Measurements from ENCODE around the gene TRIM41.

Gene TRIM41

GRCh38 chr5:181173420-181174342 is 49.4 kb upstream of the TRIM41 start (continued):
- TF ChIP-seq BCL11A (tag by site-specific recombination; IDR thresholded peaks at IDR 0.05; ENCODE audit: low read depth), result peak; percentile 87
- peak; percentile 93 for TF ChIP-seq ZNF362 (tag by site-specific recombination; IDR thresholded peaks at IDR 0.05)
- no peak for TF ChIP-seq SETDB1 (IDR thresholded peaks at IDR 0.05; ENCODE audit: insufficient read length, low read length)
- peak; percentile 84; the same call in 1 of the 2 replicates for TF ChIP-seq PATZ1 (tag by site-specific recombination; IDR thresholded peaks at IDR 0.05)
- peak; percentile 32; the same call in 1 of the 2 replicates for TF ChIP-seq ZNF664 (tag by site-specific recombination; IDR thresholded peaks at IDR 0.05)
- TF ChIP-seq GLI2 (tag by site-specific recombination; IDR thresholded peaks at IDR 0.05; ENCODE audit: borderline replicate concordance, low read depth), result no peak
- TF ChIP-seq ZBTB1 (tag by site-specific recombination; IDR thresholded peaks at IDR 0.05), result peak; percentile 44; the same call in 1 of the 2 replicates
- no peak for TF ChIP-seq ZNF155 (tag by site-specific recombination; IDR thresholded peaks at IDR 0.05)
- TF ChIP-seq PRDM4 (tag by site-specific recombination; IDR thresholded peaks at IDR 0.05), result peak; percentile 48; the same call in 1 of the 2 replicates
- TF ChIP-seq IKZF3 (tag by site-specific recombination; IDR thresholded peaks at IDR 0.05), result peak; percentile 99
- no peak for TF ChIP-seq ZNF148 (tag by site-specific recombination; IDR thresholded peaks at IDR 0.05; ENCODE audit: borderline replicate concordance)
- TF ChIP-seq OVOL3 (tag by site-specific recombination; IDR thresholded peaks at IDR 0.05), result peak; percentile 72
- peak; percentile 63 for TF ChIP-seq FEZF1 (tag by site-specific recombination; IDR thresholded peaks at IDR 0.05)
- TF ChIP-seq KLF7 (tag by site-specific recombination; IDR thresholded peaks at IDR 0.05; ENCODE audit: borderline replicate concordance), result peak; percentile 86; the same call in 1 of the 2 replicates
- TF ChIP-seq BCL6B (tag by site-specific recombination; IDR thresholded peaks at IDR 0.05), result no peak
- TF ChIP-seq ZNF350 (tag by site-specific recombination; IDR thresholded peaks at IDR 0.05), result no peak
- no peak; the same call in 1 of the 2 replicates for TF ChIP-seq ZNF146 (tag by site-specific recombination; IDR thresholded peaks at IDR 0.05)
- peak; percentile 85 for TF ChIP-seq ZNF366 (tag by site-specific recombination; conservative IDR thresholded peaks at IDR 0.05)
- TF ChIP-seq ZNF580 (tag by site-specific recombination; IDR thresholded peaks at IDR 0.05), result peak; percentile 94
- no peak for TF ChIP-seq PBX3 (CRISPR knock-in tag; IDR thresholded peaks at IDR 0.05)
- no peak for TF ChIP-seq ZNF416 (tag by site-specific recombination; IDR thresholded peaks at IDR 0.05)
- no peak for TF ChIP-seq ZNF302 (tag by site-specific recombination; IDR thresholded peaks at IDR 0.05; ENCODE audit: low read depth)
- peak; percentile 93 for TF ChIP-seq GLIS2 (tag by site-specific recombination; IDR thresholded peaks at IDR 0.05)
- TF ChIP-seq SP2 (tag by site-specific recombination; IDR thresholded peaks at IDR 0.05), result peak; percentile 61
- peak; percentile 90; the same call in 1 of the 2 replicates for TF ChIP-seq MZF1 (tag by site-specific recombination; IDR thresholded peaks at IDR 0.05; ENCODE audit: borderline replicate concordance)
- no peak for TF ChIP-seq ZNF488 (tag by site-specific recombination; IDR thresholded peaks at IDR 0.05)
